Stimulated activated CD8-positive, alpha-beta memory T cell treated with anti-CD3 and anti-CD28 coated beads, Interleukin-15, amount 100 ng/mL, for 4 hours (primary cell): Measurements from ENCODE around the gene OSBPL2.

ENCODE experiments used
- DNase-seq, 2 donors: peaks; one replicate each; pipeline ENCODE4 v3.0.0-alpha.2; 2020; ENCODE audit warnings: low read depth in 2 of 2

The OSBPL2 gene

GRCh38 chr20:62313021-62313420, 74.7 kb downstream of the OSBPL2 start:
- DNase-seq, result no peak

GRCh38 chr20:62313460-62314338, 75.4 kb downstream of the OSBPL2 start:
- no peak for DNase-seq

- DNase-seq, result no peak
Measured at GRCh38 chr20:62314339-62314638, 76.0 kb downstream of the OSBPL2 start.

GRCh38 chr20:62314711-62315302, 76.5 kb downstream of the OSBPL2 start:
- no peak for DNase-seq

GRCh38 chr20:62315773-62316172, 77.5 kb downstream of the OSBPL2 start:
- DNase-seq, result no peak

- DNase-seq, result no peak
Measured at GRCh38 chr20:62316331-62317166, 78.2 kb downstream of the OSBPL2 start.

GRCh38 chr20:62317167-62317655, 78.9 kb downstream of the OSBPL2 start:
- DNase-seq, result no peak

GRCh38 chr20:62318400-62319345, 80.4 kb downstream of the OSBPL2 start:
- DNase-seq, result no peak

- no peak for DNase-seq
Measured at GRCh38 chr20:62319346-62319909, 81.1 kb downstream of the OSBPL2 start.

GRCh38 chr20:62320581-62321354, 82.4 kb downstream of the OSBPL2 start:
- DNase-seq, result no peak

GRCh38 chr20:62321521-62321948, 83.2 kb downstream of the OSBPL2 start:
- no peak for DNase-seq

- no peak for DNase-seq
Measured at GRCh38 chr20:62321975-62322374, 83.7 kb downstream of the OSBPL2 start.

- no peak for DNase-seq
Measured at GRCh38 chr20:62322492-62323041, 84.2 kb downstream of the OSBPL2 start.

GRCh38 chr20:62323146-62323979, 85.0 kb downstream of the OSBPL2 start:
- DNase-seq, result no peak

GRCh38 chr20:62323980-62324906, 85.9 kb downstream of the OSBPL2 start:
- DNase-seq, result no peak

GRCh38 chr20:62325172-62325905, 87.0 kb downstream of the OSBPL2 start:
- DNase-seq, result no peak

- no peak for DNase-seq
Measured at GRCh38 chr20:62326559-62326958, 88.2 kb downstream of the OSBPL2 start.
